GM19043 (cell line): ENCODE measurements around the gene CEP250.

Experiments used
- ATAC-seq: cut with Tn5 transposase; IDR thresholded peaks from one replicate; pipeline ENCODE4 v1.9.1; 2021; ENCODE audit warnings: low read depth; ENCODE audit not compliant: unreplicated experiment

The CEP250 gene, protein sequence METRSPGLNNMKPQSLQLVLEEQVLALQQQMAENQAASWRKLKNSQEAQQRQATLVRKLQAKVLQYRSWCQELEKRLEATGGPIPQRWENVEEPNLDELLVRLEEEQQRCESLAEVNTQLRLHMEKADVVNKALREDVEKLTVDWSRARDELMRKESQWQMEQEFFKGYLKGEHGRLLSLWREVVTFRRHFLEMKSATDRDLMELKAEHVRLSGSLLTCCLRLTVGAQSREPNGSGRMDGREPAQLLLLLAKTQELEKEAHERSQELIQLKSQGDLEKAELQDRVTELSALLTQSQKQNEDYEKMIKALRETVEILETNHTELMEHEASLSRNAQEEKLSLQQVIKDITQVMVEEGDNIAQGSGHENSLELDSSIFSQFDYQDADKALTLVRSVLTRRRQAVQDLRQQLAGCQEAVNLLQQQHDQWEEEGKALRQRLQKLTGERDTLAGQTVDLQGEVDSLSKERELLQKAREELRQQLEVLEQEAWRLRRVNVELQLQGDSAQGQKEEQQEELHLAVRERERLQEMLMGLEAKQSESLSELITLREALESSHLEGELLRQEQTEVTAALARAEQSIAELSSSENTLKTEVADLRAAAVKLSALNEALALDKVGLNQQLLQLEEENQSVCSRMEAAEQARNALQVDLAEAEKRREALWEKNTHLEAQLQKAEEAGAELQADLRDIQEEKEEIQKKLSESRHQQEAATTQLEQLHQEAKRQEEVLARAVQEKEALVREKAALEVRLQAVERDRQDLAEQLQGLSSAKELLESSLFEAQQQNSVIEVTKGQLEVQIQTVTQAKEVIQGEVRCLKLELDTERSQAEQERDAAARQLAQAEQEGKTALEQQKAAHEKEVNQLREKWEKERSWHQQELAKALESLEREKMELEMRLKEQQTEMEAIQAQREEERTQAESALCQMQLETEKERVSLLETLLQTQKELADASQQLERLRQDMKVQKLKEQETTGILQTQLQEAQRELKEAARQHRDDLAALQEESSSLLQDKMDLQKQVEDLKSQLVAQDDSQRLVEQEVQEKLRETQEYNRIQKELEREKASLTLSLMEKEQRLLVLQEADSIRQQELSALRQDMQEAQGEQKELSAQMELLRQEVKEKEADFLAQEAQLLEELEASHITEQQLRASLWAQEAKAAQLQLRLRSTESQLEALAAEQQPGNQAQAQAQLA (N-terminal part only)

DNA sequence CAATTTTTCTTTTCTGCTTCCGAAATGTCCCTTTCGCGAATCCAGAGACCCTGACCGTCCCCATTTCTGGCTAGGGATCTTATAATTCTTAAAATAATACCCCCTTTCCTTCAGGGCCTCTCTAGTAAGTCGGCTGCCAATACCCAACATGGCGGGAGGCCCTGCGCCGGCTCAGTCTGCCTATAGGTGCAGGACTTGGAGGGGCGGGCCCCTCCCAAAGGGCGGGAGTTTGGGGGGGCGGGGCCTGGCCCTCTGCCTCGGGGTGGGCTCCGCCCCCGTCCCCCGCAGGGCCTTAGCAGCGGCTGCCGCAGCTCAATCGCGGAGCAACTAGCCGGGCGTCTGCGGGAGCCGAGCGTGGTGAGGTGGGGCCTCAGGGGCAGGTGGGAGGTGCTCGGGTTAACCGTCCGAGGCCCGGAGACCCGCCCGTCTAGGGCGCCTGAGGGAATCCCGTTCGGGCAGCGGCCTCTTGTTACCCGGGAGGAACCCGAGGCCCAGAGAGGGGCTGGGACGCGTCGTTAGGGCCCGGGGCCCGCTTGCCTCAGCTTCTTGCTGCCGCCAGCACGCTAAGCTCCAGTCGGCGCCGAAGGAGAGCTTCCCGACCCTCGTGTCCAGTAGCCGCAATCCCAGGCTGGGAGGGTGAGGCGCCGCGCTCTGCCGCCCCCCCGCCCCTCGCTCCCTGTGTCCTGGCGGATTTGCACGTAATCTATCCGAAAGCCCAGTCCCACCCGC lies at the start of gene CEP250:
Gene CEP250 (plus strand): TSS at position 718 of the 729 bp plus-strand sequence. CDS start 6,770 bp downstream, outside the sequence.
- ATAC-seq = peak; percentile 89

DNA sequence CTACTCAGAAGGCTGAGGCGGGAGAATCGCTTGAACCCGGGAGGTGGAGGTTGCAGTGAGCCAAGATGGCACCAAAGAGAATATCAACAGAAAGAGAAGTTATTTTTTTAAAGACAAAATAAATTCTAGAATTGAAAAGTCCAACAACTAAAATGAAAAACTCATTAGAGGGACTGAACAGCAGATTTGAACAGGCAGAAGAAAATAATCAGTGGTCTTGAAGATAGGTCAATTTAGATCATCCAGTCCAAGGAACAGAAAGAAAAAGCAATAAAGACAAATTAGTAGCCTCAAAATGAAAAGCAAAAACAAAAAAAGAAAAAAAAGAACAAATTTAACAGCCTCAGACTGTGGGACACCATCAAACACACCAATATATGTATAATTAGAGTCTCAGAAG lies 49.6 kb upstream of the CEP250 start:
- no peak for ATAC-seq

DNA sequence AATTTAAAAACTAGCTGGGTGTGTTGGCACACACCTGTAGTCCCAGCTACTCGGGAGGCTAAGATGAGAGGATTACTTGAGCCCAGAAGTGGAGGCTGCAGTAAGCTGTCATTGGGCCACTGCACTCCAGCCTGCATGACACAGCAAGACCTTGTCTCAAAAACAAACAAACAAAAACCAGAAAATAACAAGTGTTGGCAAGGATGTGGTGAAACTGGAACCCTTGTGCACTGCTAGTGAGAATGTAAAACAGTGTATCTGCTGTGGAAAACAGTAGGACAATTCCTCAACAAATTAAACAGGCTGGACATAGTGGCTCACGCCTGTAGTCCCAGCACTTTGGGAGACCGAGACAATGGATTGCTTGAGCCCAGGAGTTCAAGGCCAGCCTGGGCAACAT lies 47.1 kb upstream of the CEP250 start:
- no peak for ATAC-seq

DNA sequence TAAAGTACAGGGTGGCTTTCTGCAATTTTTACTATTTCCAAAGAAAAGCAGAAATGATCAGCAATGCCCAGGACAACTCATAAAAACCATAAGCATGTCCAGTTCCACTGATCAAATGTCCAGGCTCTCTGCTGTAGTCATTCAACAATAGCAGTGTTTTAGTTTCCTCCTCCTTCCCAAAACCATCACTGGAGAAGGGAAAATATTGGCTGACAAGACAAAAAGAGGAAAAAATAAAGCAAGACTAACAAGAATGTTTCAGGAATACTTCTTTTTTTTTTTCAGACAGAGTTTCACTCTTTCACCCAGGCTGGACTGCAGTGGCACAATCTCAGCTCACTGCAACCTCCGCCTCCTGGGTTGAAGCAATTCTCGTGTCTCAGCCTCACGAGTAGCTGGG lies 45.9 kb upstream of the CEP250 start:
- no peak for ATAC-seq

DNA sequence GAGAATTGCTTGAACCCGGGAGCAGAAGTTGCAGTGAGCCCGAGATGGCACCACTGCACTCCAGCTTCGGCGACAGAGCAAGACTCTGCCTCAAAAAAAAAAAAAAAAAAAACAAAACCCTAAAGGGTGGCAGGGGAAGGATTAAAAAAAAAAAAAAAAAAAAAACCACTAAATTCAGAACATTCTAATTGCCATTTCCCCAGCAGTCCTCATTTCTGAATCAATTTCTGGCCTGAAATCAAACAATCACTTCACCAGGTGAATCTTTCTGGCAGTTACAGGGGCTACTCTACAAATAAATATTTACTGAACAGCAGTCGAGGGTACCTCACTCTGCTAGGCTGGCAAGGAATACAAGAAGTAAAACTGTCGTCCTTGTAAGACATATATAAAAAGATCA lies 44.8 kb upstream of the CEP250 start:
- ATAC-seq = no peak

DNA sequence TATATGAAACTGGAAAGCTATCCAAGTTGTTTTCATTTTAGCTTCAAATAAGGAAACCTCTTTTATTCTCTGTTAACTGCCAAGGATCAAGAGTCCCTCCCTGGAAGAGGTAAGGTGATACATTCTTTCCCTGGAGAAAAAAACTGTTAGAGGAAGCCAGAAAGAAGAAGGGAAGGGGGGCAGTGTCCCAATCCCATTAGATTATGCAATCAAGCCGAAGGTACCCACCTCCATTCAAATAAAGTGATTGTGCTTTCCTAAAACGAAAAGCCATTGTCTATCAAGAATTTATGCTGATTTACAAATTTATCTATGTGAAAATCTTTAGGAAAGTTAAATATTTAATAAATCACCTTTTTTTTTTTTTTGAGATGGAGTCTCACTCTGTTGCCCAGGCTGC lies 34.1 kb upstream of the CEP250 start:
- no peak for ATAC-seq

DNA sequence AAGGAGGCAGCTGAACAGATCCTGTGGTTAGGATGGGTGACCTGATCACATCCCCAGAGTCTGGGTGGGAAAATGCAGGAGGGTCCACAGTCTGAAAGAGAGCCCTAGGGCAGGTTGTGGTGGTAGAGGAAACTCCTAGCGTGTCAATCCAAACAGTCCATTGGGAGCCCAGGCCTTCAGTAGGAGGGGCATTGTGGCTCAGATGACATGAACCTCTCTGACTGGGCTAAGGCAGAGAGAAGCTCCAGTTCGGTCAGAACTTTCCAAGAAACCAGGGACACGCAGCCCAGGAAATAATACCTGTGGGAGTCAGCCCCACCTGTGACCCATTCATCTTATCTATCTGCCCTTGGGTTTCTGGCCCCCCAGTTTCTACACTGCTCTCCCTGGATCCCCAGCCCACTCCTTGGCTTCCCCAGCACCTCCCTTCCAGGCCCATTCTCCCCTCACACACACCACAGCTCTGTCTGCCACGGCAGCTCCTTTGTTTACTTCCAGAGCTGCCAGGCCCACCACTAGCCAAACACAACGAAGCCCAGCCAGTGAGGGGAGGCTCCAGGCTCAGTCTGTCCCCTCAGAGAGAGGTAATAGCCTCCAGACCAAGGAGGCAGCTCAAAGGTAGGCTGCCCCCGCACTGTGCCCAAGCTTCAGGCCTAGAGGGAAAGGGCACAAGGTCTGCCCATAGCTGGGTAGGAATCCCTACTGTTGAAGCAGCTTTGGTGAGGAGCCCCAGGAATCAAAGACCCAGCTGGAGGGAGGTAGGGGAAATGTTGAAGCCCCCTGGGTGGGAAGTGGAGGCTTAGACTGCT lies 23.6 kb upstream of the CEP250 start:
- no peak for ATAC-seq

DNA sequence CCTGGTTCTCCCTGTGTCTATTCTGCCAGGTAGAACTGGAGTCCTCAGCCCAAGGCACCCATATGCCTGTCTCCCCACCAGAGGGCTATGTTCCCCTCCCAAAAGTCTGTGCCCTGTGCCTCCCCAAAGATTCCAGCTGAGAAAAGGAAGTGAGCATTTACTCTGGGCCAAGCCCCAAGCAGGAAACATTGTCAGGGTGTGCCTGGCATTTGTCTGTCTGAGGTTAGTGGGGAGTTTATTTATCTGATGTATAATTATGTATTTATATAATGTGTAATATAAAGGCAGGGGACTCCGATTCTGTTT lies 23.0 kb upstream of the CEP250 start:
- no peak for ATAC-seq

DNA sequence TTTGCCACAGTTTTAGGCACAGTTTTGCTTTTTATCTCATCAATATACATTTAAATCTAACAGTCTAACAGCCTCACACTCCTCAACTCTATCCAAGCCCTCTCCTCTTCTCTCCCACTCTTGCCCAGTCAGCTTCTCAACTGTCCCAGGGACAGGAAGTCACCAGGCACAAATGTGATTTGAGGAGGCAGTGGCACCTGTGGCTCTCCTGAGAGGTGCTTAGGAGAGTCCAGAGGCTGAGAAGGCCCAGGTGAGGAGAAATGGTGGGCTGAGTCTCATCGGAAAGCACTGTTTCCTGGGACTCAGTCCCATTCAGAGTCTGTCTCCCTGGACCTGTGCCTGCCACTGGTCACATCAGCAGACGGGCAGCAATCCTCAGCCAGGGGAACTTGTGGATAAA lies 22.1 kb upstream of the CEP250 start:
- no peak for ATAC-seq

DNA sequence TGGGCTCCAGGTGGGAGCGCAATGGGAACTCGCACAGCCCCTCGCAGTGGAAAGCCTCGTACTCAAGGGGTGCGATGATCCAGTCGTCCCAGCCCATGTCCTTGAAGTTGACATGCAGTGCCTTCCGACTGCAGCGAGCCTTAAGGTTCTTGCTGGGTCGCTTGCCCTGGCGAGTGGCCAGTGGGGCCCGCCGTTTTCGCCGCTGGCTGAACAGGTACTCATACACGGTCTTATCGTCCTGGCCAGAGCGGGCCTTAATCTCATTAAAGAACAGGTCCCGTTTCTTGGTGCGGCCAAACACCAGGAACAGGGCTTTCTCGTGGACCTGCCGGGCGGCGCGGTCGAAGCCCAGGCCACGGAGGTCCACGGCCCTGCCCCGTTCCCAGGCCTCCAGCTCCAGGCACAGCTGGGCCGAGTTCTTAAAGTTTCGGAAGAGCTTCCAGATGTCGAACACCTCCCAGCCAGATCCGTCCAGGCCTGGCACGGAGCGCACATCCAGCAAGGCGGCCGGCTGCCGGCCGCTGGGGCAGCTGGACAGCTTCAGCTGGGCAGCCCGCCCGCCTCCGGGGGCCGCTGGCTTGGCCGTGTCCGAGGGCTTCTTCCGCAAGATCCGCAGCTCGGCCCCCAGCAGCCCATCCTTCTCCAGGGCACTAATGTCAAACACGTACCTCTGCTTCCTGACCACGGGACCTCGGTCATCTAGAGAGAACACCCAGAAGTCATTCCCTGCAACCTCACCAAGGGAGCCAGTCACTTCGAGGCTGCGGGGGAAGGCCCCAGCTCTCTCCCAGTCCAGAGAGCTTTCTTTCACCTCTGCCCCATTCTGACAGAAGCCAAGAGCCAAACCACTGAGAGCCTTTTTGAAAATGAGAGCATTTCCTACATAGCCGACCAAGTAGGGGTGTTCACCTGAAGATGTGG lies 21.1 kb upstream of the CEP250 start:
- no peak for ATAC-seq

DNA sequence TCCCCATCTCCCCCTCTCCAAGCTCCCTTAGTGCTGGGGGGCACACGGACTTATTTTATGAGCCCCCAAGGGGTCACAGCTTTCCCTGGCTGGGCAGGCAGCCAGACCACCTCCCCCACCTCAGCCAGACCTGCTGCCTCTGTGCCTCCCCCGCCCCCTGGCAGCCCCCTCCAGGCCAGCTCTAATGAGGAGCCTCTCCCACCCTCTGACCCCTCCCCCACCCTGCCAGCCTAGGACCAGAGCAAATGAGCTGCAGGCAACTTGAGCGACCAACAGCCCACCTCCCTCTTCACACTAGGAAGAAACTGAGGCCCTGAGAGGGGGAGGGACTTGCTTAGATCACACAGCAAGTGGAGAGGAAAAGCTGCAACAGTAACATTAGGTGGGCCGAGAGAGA lies 19.2 kb upstream of the CEP250 start:
- ATAC-seq = no peak

DNA sequence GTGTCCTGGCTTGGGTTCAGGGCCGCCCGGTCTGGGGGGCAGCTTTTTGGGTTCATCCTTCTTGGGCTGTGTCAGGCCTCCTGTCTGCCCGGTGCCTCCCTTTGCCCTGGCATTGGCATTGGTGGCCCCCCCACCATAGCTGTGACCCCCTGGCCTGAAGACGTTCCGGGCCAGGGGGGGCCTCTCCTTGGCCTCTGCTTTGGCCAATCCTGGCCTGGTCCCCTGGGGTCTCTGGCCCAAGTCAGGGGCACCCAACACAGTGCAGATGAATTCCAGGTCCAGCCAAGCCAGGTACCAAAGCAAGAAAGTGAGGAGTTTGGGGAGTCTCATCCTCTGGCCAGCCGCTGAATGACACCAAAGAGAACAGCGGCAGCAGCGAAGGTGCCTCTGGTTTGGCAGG lies 17.8 kb upstream of the CEP250 start:
- no peak for ATAC-seq

DNA sequence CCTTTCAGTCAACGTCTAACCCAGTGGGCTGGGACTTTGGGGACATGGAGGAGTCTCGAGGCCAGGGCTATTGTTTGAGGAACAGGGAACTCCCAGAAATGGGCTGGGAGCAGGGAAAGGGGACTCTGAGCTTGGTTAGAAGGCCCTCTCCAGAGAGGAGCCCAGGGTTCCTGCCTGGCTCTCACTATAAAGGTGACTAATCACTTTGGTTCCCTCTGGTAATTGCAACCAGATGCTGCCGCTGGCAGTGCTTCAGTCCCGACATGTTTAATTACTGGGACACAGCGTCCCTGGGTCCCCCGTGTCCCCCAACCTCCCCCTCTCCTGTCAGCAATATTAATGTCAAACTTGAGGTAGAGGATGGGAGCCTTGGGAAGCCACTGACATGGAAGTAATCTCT lies 12.4 kb upstream of the CEP250 start:
- ATAC-seq = no peak

DNA sequence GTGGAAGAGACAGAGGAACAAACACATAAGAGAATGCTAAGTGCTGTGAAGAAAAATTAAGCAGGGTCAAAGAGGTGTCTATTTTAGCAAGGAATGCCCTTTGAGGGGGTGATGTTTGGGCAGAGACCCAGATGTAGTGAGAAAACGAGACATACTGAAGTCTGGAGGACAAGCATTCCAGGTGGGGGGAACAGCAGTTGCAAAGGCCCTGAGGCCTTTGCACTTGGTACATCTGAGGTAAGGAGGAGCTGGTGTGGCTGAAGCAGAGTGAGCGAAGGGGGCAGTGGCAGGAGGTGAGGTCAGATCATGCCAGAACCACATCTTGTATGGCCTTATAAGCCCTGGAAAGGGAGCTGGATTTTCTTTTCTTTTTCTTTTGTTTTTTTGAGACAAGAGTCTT lies 11.2 kb upstream of the CEP250 start:
- ATAC-seq = no peak

DNA sequence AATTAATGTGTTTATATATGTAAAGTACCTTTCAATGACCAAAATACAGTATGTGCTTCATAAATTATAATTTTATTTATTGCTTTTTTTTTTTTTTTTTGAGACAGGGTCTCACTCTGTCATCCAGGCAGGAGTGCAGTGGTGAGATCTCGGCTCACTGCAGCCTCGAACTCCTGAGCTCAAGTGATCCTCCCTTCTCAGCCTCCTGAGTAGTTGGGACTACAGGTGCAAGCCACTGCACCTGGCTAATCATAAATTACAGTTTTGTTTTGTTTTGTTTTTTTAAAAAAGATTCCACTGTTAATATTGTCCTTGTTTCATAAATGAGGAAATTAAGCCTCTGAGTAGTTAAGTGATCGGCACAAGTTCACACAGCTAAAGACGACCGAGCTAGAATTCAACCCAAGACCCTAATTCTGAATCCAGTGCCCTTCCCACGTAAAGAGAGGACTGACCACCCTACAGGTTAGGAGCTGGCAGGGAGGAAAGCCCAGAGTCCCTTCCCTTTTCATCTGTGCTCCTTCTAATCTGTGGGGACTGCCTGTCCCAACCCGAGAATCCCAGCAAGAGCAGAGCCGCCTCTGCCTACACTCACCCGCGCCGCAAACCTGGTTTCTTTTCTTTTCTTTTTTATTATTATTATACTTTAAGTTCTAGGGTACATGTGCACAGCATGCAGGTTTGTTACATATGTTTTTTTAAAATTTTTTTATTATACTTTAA lies 8.9 kb upstream of the CEP250 start:
- ATAC-seq = no peak

DNA sequence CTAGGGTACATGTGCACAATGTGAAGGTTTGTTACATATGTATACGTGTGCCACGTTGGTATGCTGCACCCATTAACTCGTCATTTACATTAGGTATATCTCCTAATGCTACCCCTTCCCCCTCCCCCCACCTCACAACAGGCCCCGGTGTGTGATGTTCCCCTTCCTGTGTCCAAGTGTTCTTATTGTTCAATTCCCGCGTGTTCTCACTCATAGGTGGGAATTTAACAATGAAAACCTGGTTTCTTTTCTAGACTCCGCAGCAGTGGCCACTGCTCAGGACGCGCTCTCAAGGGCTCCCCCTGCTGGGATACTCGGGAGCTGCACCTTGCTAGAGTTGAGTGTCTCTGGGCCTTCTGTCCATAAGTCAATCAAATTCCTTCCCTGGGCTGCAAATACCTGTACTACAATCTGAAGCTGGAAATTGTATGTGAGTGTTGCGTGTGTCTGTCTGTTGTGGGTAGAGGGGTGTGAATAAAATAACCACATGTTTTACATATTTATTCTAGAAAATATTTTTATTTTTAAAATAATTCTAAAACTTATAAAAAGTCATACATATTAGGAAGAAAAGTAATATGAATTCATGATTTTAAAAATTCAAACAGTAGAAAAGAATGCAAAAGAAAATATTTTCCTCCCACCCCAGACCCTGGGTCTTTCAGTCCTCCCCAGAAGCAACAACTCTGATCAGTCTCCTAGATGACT lies 8.2 kb upstream of the CEP250 start:
- ATAC-seq = no peak

DNA sequence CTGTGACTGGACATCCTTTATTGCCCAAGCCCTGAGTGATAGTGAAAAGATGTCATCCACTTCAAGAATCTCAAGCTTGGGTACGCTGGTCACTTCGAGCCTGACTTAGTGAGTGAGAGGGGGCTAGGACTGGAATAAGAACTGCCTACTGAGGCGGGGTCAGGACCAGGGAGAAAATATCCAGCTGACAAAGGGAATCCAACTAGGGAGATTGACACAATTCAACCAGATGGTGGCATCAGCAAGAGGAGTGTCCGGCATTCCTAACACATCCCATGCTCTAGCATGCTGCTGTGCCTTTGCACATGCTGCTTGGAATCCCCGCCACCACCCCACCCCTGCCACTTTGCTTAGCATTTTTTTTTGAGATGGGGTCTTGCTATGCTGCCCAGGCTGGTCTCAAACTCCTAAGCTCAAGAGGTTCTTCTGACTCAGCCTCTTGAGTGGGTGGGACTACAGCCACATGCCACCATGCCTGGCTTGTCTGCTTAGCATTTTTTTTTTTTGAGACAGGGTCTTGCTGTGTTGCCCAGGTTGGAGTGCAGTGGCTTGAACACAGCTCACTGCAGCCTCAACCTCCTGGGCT lies 6.5 kb upstream of the CEP250 start:
- no peak for ATAC-seq
